OCI-LY1 (cell line): ENCODE results near the gene CDH8.

ENCODE experiments used
- CTCF ChIP-seq: fragments of 200-600 bp; sonication (generic), shearing (Covaris generic); IDR thresholded peaks from 2 replicates; pipeline ENCODE4 v1.5.1; 2017; ENCODE audit warnings: mild to moderate bottlenecking, antibody characterized with exemption, low read length, moderate library complexity, mixed read lengths
- EZH2 ChIP-seq: fragments of 200-600 bp; sonication (generic), shearing (Covaris generic); IDR thresholded peaks from 2 replicates; pipeline ENCODE4 v1.8.0; 2017; ENCODE audit warnings: borderline replicate concordance, mixed run types, mild to moderate bottlenecking, antibody characterized with exemption, low read length, moderate library complexity, mixed read lengths

GRCh38 chr16:62067981-62068380, 31.7 kb upstream of the CDH8 start:
- TF ChIP-seq CTCF (no peak), EZH2 (no peak)
